Hematopoietic multipotent progenitor cell treated with erythropoietin and hydrocortisone succinate and interleukin-3 and kit ligand, for 8 days (in vitro differentiated cells): Measurements from ENCODE around the gene IDH3A.

ENCODE experiments used
- DNase-seq: peaks from one replicate; pipeline ENCODE4 v3.0.0-alpha.2; 2015

Gene IDH3A

DNA sequence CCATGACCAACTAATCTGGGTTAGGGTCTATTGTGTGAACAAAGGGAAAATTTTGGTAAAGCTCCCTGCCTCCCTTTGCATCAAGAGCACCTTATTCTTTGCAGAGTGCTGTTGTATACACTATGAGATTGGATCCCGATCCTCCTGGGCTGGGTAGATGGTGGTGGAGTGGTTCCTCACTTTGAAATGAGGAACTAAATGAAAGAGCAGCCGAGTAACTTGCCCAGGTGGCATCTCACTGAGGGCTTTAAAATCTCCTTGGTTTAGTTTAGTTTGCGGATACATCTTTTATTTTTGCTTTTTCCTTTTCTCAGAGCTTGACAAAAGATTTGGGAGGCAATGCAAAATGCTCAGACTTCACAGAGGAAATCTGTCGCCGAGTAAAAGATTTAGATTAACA lies 19.4 kb downstream of the IDH3A start:
- no peak for DNase-seq

DNA sequence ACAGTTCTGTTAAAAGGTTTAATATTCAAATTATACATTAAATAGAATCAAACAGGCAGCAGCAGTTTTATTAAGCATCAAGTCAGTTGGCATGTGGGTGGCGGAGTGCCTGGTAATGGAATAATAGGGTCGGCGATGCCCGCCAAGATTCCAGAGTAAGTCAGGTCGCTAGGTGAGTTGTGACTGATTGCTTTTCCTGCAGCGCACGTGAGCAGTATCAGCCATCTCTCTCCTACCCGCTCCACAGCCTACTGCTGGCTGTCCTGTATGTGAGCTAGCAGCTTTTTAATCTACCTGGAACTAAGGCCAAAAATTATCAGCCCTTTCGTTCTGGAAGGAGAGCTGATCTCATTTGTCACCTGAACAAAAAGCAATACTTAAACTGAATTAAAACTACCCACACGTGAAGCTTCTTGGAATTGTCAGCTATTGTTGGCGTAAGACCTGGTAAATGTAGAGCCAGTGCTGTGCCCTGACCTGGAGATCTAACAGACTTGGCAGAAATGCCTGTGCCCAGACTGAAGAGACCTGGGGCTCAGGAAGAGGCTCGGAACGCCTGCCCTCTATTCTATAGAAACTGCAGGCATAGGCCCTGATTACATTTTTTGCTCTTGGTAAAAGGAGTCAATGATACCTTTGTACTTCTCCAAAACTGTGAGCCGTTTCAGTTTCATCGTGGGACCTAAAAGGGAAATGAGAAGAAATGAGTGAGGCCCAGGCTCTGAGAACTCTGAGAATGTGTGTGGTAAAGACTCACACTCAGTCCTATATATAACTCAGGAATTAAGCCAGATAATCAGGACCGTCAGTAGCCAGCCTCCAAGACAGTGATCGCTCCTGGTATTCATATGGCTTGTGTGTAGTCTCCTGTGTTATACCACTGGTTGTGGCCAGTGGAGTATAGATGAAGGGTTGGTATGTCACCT lies 21.9 kb downstream of the IDH3A start:
- DNase-seq = no peak

DNA sequence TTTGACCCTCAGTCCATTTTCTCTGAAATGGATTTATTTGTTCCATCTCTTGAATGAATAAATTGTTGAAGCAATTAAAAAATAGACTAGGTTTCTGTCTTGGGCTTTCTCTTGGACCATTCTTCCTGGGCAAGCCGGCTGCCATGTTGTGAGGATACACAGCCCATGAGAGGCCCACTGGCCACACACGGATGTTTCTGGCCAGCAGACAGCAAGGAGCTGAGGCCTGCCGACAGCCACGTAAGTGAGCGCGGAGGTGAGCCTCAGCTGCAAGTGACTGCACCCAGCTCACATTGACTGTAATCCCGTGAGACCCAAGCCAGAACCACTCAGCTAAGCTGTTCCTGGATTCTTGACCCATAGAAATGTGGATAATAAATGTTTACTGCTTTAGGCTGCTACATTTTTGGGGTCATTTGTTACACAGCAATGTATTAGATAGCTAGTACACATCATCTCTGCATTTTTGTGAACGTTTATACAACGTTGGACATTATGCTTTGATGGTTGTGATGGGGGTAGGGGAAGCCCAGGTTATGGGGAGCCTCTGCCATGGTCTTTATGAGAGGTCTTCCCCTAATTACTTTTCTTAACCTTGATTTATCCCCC lies 22.8 kb downstream of the IDH3A start:
- no peak for DNase-seq

DNA sequence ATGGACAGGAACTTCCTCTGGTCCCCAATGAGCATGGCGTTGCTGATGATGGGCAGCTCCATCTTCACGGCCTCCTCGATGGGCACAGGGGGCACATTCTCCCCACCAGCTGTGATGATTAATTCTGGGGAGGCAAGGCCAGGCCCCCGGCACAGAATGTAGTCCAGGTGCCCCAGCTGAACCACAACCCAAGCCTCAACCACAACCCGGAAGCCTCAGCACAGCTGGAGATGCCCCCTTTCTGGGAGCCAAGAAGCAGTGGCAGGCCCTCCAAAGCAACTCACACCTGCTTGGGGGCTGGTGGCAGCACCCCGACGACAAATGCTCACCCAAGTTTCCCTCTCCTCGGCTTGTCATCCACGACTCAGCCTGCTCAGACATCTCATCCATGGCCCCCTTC lies 25.2 kb downstream of the IDH3A start:
- DNase-seq = no peak

DNA sequence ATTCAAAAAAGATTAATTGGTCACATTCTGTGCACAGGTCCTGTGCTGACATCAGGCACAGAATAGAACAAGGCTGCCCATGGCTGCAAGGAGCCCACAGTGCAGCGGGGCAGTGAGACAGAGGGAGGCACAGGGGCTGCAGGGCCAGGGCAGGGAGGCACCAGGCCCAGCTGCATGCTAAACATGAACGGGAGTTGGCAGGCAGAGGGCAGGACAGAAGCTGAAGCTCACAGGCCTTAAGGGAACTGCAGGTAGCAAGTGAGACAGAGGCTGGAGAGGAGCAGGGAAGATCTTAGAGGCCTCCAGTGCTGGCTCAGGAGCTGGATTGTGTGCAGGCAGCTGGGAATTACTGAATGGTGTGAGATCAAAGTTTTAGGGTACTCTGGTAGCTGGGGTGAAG lies 26.2 kb downstream of the IDH3A start:
- no peak for DNase-seq

DNA sequence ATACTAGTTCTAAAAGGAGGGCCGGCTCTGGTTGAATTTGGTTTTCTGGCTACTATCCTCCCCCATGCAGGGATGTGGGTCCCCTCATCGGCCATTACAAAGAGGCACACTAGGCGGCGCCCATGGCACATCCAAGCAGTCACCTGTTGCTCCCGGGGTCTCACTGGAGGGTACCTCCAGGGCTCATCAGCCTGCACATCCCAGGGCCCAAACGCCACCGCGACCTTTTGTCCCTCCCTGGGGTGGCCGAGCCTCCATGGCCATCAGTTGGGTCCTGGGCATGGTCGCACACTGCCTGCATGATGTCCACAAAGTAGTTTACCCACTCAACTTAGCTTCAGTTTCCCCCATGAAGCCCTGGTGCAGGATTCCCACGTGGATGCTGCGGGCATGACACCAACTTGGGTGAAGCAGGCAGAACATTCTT lies 28.3 kb downstream of the IDH3A start:
- peak; percentile 40 for DNase-seq

DNA sequence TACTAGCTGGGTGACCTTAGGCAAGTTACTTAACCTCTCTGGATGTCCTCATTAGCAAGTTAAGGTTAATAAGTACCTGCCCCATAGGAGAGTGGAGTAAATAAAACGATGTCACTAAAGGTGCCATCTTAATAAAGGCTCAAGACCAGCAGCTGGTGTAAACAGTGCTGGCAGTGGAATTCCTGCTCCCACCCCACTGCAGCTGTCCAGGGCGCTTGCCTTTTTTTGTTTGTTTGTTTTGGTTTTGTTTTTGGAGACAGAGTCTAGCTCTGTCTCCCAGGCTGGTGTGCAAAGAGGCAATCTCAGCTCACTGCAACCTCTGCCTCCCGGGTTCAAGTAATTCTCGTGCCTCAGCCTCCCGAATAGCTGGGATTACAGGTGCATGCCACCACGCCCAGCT lies 28.9 kb downstream of the IDH3A start:
- no peak for DNase-seq

DNA sequence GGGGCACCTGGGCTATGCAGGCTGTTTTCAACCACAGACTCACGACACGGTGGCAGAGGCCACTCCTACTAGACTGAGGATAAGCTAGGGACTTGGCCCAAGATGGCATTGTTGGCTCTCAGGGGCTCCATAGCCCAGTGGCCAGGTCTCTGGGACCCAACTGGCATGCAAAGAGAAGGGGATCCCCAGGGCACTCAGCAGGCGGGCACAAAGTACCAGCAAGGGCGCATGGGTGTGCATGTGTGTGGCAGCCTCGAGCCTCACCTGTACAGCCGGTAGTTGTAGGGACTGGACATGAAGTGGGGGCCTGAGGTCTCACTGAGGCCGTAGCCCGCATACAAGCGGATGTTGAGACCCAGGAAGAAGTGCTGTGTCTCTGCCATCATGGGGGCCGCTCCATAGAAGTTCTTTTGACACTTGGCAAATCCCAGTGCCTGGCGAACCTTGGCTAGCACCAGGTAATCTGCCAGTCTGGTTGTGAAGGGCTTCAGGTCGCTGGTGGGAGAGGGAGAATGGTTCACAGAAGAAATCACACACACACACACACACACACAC lies 30.2 kb downstream of the IDH3A start:
- no peak for DNase-seq

DNA sequence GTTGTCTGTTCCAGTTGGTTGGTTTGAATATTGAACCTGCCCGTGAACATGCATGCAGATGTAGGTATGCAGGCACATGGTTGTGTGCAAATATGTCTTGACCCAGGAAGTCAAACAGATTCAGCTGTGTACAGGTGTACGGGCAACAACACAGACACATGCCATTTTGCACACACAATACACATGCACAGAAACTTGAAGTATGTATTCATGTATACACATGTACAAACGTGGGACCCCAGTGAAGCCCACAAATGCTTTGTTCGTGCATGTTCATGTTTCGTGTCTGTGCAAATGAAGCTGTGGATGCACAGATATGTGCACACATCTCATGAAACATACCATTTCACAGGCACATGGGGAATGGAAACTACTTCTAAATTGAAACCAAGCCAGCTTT lies 30.7 kb downstream of the IDH3A start:
- DNase-seq = no peak

DNA sequence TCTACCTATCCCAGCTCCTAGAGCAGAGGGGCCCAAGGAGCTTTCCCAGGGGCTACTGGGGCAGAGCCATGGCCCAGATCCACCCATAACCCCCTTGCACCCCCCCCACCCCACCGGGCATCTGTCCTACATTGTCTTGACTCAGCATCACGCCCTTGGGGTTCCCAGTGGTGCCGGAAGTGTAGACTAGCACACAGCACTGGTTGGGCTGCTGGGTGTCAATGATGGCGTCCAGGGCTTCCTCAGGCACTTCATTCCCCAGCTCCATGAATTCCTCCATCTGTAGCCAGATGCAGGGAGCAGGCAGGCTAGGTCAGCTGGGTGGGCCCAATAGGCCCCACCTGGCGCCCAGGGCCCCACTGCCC lies 33.2 kb downstream of the IDH3A start:
- no peak for DNase-seq

DNA sequence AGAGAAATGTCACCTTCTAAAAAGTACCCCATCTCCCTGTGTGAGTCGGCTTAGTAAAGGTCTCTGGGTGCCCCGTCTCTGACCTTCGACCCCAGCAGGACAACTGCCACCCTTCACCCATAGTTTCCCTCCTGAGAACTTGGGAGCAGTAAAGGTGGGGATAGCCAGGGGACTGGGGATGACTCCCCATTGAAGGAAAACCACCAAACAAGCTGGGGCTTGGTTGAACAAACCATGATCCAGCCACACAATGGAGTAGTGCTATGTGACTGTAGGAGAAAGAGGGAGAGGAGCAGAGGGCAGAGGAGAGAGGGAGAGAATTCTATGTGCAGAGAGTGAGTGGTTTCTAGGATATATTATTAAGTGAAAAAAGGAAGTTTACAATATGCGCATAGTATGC lies 33.7 kb downstream of the IDH3A start:
- DNase-seq = no peak

DNA sequence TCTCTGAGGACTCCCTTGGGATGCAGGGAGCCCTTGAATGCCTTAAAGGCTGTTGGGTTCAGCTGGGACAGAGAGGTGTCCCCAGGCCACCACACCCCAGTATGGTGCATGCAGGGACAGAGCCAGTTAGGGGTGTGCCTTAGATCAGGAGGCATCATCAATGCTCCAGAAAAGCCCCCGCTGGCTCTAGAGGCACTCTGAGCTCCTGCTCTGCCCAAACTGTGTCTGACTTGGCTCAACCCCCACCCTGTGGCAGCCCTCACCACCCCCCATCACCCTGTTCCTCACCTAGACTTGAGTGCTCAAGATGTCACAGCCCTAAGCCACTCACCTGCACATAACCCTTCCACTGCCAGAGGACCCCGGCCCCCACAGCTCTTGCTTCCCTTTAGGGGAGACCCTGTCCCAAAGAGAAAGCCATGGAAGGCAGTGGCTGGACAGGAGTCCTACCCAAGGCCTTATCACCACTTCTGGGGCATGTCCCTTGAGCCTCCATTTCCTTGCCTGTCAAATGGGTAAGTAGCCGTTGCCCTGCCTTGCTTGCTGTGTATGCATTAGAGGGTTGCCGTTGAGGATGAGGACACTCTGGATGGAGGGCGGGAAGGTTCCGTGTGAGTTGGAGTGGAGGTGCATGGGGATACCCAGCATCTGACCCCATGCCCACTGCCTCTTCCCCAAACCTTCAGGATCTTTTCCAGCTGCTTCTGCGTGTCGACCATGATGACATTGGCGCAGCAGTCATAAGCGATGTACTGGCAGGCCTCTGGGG lies 43.8 kb downstream of the IDH3A start:
- DNase-seq = no peak

DNA sequence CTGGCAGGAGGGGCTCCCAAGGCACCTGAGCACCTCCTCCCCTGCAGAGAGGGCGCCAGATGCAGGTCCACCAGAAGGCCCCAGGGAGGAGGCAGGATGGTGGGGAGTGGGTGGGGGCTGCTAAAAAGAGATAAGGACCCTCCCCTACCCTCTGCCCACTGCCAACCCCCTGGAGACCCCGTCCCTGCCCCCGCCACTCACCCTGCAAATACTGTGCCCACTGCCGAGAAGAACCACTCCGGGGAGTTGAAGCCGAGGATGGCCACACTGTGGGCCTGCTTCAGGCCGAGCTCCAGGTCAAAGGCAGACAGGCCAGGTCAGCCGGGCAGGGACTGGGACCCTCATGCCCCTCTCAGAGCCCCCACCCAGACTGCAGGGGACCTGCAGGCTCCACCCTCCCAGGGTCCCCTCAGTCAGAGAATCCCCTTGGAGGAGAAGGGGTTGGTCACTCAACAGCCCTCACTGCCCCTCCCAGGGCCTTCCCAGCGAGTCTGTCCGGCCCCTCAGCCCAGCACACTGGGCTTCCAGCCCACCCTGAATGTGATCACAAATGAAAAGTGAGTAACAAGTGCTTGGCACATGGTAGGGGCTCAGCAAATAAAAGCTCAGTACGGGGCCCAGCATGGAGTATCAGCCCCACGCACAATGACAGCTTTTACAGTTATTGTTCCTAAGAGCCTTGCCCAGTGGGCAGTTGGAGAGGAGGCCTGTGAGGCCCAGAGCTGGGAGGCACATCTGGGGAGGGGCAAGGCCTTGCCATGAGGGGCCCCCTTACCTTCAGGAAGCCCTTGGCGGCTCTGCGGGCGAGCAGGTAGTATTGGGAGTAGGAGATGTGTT lies 44.8 kb downstream of the IDH3A start:
- DNase-seq = no peak

DNA sequence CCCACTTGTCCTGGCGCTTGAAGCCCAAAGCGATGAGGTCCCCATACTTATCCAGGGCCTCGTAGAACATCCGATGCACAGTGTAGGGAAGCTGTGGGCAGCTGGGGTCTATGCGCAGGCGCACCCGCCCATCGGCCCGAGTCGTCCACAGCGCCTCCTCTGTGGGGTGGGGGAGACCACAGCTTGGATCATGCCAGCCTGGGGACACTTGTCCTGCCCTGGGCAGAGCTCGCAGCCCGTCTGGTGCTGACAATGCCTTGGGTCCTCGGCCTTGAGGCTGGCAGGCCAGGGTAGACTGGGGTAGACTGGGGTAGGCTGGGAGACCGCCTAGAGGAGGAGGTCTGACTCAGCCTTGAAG lies 45.4 kb downstream of the IDH3A start:
- DNase-seq = no peak

DNA sequence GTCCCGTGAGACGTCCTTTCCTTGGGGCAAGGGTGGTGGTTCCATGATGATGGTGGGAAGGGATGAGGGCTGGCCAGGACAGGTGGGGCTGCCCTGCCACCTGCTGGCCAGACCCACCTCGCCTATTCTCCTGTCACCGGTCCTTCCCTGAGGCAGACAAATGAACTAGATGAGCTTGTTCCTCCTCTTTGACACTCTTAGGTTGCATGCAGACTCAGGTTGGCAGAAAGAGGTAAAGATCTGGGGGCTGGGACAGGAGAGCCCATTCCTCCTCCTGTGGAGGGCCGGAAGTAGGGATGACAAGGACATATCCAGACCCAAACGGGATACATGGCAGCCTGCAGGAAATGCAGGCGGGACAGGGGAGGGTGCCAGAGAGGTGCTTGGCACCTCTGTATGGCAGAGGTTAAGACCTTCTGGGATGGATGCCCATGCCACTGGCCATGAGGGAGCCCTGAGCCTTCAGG lies 46.6 kb downstream of the IDH3A start:
- peak; percentile 52 for DNase-seq

DNA sequence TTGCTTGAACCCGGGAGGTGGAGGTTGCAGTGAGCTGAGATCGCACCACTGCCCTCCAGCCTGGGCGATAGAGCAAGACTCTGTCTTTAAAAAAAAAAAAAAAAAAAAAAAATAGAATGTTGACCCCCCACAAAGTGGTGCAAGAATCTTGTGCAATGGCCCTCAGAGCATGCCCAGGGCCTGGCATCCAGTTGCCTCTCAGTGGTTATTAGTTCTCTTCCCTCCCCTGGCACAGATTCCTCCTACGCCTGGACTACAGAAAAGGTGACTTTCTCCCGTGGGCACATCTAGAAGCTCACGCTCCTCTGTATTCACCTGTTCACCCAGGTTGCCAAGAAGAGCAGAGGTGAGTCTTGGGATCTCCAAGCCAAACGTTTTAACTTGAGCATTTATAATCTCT lies 48.5 kb downstream of the IDH3A start:
- no peak for DNase-seq

DNA sequence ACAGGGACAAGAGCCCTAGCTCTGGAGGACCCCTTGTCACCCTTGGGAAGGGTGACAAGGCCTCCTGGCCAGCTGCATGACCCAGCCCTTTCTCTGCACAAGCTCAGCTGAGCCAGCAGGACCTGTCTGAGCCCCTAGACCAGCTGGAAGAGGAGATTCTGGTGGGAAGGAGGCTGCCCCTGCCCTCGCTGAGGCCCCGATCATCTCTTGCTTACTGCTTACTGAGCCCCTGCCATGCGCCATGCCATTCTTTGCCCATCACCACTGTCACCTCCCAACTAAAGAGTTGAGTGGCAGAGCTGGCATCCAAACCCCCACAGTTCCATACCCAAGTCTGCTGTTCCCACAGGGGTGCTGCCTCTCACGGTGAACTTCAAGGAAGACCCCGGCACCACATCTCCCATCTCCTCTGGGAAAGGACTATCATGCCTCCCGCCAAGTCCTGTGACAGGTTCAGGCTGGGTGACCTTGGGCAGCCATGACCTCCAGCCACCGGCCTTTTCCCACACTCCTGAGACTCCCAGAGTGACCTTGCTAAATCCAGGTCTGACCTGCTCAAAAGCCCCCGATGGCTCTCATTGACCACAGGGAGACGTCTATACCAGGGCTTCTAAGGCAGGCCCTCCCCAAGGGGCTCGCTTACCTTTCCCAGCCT lies 51.2 kb downstream of the IDH3A start:
- no peak for DNase-seq

DNA sequence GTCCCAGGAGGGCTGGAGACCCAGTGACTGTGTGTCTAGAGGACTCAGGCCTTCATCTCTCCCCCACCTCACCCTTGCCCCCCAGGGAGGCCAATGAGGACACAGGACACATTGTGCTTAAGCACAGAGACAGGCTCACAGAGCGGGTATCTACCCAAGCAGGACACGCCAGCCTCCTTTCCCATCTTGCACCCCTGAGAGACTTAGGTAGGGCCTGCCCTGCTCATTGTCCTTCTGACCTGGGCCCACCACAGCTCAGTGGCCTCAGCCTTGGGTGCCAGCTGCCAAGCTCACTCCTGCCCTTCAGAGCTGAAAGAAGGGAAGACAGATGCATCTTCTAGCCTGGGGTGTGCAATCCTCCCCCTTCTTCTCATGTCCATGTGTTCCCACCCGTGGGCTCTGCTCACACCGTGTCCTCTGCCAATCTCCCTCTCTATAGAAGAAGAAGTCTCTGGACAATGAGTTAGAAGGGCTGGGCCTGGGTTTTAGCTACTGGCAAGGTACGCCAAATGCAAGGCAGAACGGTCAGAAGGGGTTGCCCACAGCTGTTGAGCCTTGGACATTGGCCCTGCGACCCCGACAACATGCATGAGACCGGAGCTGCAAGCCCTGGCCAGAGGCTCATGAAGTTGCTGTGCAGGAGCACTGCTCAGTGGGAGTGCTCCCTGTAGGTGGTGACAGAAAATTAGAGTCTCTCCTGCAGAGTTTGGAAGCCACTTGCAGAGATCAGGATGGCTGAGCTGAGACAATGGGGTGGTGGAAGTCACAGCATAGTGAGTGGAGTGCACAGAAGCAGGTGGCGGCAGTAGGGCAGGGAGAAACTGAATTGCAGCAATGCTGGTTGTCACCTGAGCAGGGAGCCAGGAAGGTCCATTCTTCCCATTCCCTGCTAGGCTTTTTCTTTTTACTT lies 52.4 kb downstream of the IDH3A start:
- no peak for DNase-seq

DNA sequence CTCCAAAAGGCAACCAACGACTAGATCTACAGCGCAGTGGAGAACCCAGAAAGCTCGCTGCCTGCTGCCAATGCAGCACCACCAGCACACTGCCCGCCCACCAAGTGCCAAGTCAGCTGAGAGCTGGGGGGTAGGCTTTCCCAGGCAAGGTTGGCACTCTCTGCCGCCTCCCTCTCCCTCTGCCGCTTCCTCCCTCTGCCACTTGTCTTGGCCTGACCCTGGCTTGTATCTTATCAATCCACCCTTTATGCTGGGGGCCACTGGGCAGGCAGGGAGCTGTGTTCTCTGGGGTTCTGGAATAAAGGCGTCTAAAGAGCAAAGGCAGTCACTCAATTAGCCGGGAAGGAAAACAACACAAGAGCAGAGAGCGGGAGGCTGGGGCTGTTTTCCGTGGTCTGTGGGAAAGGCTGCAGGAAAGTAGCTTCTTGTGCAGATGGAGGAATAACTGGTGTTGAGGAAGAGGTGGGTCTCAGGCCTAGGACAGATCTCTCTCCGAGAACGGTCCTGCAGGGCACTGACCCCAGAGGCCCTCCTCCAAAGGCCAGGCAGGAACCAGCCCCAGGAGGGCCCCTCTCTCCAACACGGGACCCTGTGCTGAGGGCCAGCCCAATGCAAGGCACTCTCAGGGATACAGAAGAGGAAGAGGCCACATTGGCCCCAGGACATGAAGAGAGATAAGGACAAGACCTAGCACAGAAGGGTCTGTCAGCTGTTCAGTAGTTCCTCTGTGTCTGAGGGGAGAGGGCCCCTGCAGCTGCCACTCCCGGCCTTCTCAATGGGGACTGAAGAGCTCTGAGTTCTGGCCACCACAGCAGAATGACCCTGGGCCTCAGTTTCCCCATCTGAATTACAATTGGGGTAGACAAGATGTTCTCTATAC lies 54.4 kb downstream of the IDH3A start:
- DNase-seq = peak; percentile 53
